ENCODE data around the gene MBD5. TPM values are rescaled to one million over a fixed set of nuclear protein-coding genes. Genes with fewer than 3 reads are reported as not detected.

MBD5 gene
- polyA plus RNA-seq, 3 donors, result 54.2 to 57.0 (median 56.7) TPM

DNA sequence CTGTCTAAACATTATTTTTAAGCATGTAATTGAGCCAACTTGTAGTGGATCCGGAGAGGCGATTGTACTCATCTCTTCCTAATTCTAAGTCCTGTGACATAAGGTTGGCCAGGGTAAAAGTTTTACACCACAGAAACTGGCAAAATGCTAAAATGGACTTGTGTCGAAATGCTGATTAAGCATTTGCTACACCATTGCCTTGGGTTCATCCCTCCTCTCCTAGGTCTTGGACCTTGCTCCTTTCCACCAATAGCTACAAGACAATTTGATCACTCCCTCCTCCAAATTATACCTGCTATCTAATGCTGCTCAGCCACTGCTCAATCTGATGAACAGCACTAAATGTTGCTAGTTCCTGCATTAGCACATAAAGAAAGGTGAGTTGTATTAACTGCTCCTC lies 491.0 kb downstream of the MBD5 start:
- DNase-seq (ENCODE audit: low read depth in 3 of 3, low spot score in 2 of 3), result no peak

- DNase-seq (ENCODE audit: low read depth in 3 of 3, low spot score in 2 of 3), result no peak
Measured at GRCh38 chr2:148512501-148512900, 491.6 kb downstream of the MBD5 start.

DNA sequence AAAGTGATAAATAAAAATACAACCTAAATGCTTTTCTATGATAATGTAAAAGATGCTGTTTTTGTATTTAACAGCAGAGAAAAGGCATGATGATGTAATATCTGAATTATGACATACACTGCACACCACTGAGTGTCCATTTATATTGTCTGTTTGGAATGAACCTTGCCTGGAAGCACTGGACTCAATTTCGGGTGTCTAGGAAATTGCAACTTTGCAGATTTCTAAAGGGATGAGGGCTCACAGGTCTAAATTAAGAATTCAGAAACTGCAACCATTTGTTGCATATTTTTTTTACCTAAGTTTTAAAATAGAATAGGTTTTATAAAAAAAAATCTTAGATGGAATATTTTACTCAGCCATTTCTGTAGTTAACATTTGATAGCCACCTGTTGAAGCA lies 492.5 kb downstream of the MBD5 start:
- DNase-seq (ENCODE audit: low read depth in 3 of 3, low spot score in 2 of 3), result no peak

DNA sequence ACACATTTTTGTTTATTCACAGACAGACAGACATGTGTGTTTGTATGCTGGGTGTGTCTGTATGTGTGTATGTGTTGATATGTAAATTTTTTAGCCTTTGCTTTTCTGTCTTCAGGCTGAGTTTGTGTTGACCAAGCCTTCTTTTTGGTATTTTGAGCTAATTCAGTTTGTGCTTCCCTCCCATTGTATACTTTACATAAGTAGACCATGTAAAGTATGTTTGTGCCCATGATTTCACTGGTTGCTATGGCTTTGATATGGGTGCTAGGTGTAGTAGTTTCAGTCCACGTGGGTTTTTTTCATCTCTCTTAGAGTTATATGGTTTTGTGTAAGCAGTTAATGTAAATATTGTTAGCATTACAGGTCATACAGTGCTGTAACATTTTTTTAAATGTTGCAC lies 494.2 kb downstream of the MBD5 start:
- DNase-seq (ENCODE audit: low read depth in 3 of 3, low spot score in 2 of 3), result no peak

DNA sequence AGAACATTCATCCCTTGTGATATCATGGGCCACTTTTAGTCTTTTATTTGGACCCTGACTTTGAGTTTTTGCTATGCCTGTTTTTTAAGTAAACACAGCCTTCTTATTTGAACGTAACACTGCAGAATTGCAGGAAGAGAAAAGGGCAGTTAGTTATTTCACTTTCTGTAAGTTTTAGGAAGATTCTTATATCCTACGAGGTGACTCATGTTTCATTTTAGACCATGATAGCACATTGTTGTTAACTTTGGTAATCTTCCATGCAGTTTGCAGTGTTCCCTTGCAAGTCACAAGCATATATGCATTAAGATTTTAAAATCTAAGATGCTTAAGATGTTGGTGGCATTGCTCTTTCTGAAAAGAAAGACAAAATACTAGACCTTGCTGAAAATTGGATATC lies 495.1 kb downstream of the MBD5 start:
- no peak for DNase-seq (ENCODE audit: low read depth in 3 of 3, low spot score in 2 of 3)

DNA sequence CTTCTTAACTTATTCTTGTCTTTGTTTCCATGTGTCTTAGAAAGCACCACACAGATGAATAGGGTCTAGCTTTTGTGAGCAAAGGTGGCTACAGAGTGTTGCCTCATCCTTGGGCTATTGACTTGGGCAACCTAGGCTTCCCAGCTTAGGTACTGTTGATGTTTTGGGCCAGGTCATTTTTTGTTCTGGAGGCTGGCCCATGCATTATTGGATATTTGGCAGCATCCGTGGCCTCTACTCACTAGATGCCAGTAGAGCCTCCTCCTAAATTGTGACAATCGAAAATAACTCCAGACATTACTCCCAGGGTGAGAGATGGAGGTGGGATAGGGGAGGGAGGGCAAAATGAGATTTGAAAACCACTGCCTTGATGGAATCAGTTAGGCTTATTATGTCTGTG lies 496.4 kb downstream of the MBD5 start:
- no peak for DNase-seq (ENCODE audit: low read depth in 3 of 3, low spot score in 2 of 3)

- no peak for DNase-seq (ENCODE audit: low read depth in 3 of 3, low spot score in 2 of 3)
Measured at GRCh38 chr2:148517822-148518221, 496.9 kb downstream of the MBD5 start.

- DNase-seq (ENCODE audit: low read depth in 3 of 3, low spot score in 2 of 3), result no peak
Measured at GRCh38 chr2:148519013-148519412, 498.1 kb downstream of the MBD5 start.

DNA sequence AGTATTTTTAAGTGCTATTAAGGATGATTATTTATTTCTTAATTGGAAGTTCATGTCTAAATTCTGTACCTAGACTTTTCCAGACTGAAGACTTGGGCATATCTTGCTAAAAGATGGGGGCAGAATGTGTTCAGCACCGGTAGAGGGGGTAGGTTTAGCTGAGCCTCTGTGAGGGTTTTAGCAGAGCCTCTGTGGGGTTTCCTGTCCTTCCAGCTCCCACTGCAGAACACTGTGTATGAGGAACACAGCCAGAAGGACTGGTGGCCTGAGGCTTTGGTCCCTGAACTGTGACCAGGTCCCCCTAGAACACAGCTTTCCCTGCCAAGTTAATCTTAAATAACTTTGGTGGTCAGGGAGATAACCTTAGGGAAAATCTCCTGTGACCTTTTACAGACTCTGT lies 500.3 kb downstream of the MBD5 start:
- no peak for DNase-seq (ENCODE audit: low read depth in 3 of 3, low spot score in 2 of 3)

DNA sequence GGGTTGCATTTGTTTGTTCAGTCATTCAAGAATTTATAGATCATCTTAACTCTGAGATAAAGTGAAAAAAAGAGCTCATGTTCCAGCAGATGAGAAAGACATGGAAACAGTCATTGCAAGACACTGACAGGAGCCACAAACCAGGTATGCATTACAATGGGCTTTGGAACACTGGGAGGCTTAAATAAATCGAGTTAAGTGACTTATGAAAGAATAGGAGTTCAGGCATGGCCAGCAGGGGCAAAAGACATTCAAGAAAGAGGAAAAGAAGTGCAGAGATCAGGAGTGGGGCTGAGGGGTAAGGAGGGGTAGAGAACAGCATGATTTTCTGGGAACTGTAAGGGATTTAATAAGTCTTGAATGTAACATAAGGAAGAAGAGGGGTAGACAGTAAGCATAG lies 502.4 kb downstream of the MBD5 start:
- DNase-seq (ENCODE audit: low read depth in 3 of 3, low spot score in 2 of 3), result no peak

DNA sequence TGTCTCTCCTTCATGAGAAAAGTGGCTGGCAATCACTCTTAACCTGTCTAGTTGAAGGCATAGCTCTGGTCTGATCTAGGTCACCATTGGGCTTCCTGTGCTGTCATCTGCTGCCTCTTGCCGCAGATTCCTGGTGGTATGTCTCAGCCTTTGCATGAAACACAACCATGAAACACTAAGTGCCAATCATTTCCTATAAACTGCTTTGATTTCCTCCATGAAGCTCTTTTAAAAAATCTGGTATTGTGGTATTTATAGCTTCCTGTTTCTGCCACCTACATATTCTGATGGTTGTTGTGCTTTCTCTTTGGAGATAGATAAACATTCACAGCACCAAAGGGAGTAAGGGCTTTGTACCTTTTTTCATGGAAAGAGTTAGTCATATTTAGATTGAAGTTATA lies 503.6 kb downstream of the MBD5 start:
- DNase-seq (ENCODE audit: low read depth in 3 of 3, low spot score in 2 of 3), result no peak

DNA sequence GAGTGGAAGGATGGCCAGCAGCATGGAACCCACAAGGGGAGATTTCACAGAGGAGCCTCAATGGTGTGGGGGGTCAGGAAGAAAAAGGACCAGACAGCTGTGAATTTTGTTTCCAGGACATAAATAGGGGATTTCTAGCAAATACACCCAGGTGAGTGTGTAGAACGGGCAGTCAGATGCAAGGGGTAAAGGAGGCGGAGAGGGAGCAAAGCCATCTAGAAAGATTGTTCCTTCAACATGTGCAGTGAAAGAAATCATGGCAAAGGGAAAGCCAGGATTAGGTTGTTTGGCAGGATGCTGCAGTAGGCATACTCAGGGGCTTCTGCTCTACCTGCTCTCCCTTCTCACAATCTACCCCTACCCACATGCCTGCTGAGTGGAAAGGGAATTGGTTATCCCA lies 504.2 kb downstream of the MBD5 start:
- DNase-seq (ENCODE audit: low read depth in 3 of 3, low spot score in 2 of 3), result no peak

DNA sequence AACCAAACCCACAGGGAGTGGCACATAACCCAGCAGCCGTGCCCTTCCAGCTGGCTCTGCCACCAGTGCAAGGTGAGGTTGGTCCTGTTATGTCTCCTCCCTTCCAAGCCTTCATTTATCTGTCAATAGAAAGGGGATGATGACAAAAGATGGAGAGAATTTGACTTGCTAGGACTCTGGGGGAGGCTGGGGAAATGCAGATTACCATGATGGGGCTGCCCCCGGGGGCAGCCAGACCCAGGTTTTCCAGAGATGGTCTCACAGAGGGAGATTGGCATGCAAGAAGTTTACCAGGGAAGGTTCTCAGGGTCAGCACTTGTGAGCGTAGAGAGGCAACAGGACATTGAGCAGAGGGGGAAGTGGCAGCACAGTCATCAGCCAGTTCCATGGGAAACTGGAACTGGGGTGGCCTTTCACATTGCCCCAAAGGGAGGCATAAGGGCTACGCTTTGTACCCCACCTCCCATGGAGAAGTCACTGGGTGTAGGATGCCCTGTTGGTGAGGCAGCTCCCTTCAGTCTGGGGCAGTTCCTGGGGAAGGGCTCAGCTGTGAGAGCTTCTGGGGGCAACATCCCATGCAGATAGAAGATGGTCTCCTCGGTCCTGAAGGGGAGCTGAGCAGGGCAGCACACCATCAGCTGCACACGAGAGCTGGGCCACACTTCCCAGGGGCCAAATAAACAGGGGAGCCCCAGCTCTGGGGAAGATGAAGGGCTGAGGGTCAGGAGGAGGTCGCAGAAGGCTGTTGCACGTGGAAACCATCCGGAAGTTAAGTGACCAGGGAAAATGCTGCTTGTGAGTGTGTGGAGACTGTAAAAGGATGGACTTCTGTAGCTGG lies 505.8 kb downstream of the MBD5 start:
- DNase-seq (ENCODE audit: low read depth in 3 of 3, low spot score in 2 of 3), result no peak

DNA sequence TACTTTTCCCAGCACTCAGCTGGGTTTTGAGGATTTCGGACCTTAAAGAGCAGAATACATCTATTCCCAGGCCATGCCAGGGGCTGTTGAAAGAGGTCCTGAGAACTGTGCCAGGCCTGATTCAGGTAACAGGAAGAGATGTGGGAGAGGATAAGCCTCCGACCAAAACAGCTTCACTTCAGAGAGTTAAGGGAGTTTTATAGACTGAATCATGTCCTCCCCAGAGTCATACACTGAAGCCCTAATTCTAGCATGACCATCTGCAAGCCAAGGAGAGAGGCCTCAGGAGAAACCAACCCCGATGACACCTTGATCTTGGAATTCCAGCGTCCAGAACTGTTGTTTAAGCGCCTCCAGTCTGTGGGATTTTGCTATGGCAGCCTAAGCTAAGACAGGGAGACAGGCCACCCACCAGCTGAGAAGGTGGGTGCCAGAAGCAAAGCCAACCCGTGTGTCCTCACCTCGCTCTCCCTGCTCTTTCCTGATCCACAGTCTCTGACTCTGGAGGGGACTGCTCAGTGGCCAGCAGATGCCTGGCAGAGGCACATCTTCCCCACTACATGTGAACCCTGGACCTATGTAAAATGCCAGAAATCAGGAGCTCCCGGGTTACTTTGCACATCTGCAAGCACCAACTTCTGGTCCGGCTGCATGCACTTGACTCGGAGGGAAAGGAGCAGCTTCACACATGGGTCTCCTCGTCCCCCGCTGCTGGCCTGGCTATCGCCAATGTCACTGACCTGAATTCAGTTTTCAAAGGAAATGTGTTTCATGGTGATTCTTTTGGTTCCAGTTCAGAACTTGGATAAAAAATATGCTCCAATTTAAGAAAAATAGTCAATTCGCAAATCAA lies 506.8 kb downstream of the MBD5 start:
- no peak for DNase-seq (ENCODE audit: low read depth in 3 of 3, low spot score in 2 of 3)

- DNase-seq (ENCODE audit: low read depth in 3 of 3, low spot score in 2 of 3), result no peak
Measured at GRCh38 chr2:148528356-148529064, 507.6 kb downstream of the MBD5 start.

GRCh38 chr2:148529745-148530144 lies 508.9 kb downstream of the MBD5 start:
- no peak for DNase-seq (ENCODE audit: low read depth in 3 of 3, low spot score in 2 of 3)

DNA sequence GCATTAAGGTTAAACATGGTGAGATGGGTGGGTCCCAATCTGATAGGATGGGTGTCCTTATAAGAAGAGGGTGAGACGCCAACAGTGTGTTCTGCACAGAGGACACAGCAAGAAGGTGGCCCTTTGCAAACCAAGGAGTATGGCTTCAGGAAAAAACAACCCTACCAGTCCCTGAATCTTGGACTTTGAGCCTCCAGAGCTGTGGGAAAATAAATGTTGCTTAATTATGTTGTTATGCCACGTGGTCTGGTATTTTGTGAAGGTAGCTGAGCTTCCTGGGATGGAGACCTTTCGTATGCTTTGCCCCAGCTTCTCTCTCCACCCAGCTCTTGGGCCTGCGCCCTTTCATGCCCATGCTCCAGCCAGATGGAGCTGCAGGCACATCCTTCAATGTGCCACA lies 509.5 kb downstream of the MBD5 start:
- no peak for DNase-seq (ENCODE audit: low read depth in 3 of 3, low spot score in 2 of 3)

DNA sequence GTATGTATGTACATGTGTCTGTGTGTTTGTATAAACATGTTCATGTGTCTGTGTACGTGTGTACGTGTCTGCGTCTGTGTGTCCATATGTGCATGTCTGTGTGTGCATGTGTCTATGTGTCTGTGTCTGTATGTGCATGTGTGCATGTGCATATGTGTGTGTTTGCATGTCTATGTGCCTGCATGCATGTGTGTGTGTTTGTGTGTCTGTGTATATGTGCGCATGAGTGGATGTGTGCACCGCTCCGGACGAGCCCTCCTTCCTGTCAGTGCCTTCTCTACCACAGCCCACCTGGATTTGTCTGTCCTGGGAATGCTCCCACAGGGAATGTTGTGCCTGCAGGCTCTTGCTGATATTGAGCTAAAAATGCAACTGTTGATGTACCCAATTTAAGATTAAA lies 510.3 kb downstream of the MBD5 start:
- no peak for DNase-seq (ENCODE audit: low read depth in 3 of 3, low spot score in 2 of 3)

- no peak for DNase-seq (ENCODE audit: low read depth in 3 of 3, low spot score in 2 of 3)
Measured at GRCh38 chr2:148531669-148532428, 511.0 kb downstream of the MBD5 start.

DNA sequence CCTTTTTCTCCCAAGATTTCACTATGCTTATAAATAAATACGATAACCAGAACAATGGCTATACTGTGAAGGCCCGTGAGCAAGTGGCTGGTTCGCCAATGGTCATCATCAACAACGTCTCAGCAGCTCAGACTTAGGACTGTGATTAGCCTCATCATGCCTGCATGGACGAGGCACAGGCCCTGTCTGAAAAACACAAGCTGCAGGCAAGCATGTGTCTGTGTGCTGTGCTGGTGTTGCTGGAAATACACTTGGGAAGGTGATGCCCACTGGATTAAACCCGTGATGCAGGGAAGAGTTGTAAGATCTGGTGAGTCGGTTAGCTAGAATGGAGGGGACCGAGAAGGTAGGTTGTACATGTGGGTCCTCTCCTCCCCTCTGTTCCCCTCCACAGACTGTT lies 512.1 kb downstream of the MBD5 start:
- DNase-seq (ENCODE audit: low read depth in 3 of 3, low spot score in 2 of 3), result no peak

- no peak for DNase-seq (ENCODE audit: low read depth in 3 of 3, low spot score in 2 of 3)
Measured at GRCh38 chr2:148533685-148534084, 512.8 kb downstream of the MBD5 start.

Measured in right renal cortex interstitium (tissue), 3 donors.